Prostate gland (tissue), 2 donors: ENCODE data around the gene FLT4.

ENCODE experiments used
- CTCF ChIP-seq, 4 experiments: fragments of 200-600 bp in 2 of 4; fragments of 450-650 bp in 2 of 4; sonication (generic) in 2 of 4; IDR thresholded peaks; 1 replicate in 3 of 4; 2 replicates in 1 of 4; pipeline ENCODE4 v1.5.1; 2016 to 2019; ENCODE audit warnings: antibody characterized with exemption in 4 of 4, mild to moderate bottlenecking in 2 of 4, moderate library complexity in 2 of 4
- POLR2A ChIP-seq: fragments of 450-650 bp; IDR thresholded peaks from one replicate; pipeline ENCODE4 v1.6.1; 2016; ENCODE audit warnings: antibody characterized with exemption, mild to moderate bottlenecking
- POLR2AphosphoS5 ChIP-seq: sonication (generic); formaldehyde crosslinking; IDR thresholded peaks from one replicate; pipeline ENCODE4 v1.6.1; 2017; ENCODE audit warnings: antibody characterized with exemption

- TF ChIP-seq CTCF (IDR thresholded peaks at IDR 0.05) (no peak), POLR2A (no peak), POLR2AphosphoS5 (no peak)
Observed at GRCh38 chr5:180604271-180604670, 45.1 kb downstream of the FLT4 start.
